CD4-positive, alpha-beta T cell treated with Interleukin-10 for 1 hour (primary cell): Measurements from ENCODE around the gene LRRIQ1.
"Not testable (repeated sequence)": the region's sequence is repeated elsewhere in the genome, so short reads cannot be mapped to it uniquely, and the experiment has no call there.

Experiments used
- DNase-seq: peaks from one replicate; pipeline ENCODE4 v3.0.0-alpha.2; 2020

The LRRIQ1 gene

GRCh38 chr12:85190728-85191127 lies 154.6 kb downstream of the LRRIQ1 start:
- no peak for DNase-seq

GRCh38 chr12:85203809-85204208 lies 167.7 kb downstream of the LRRIQ1 start:
- not testable (repeated sequence) for DNase-seq

- no peak for DNase-seq
These were observed 170.4 kb downstream of the LRRIQ1 start for GRCh38 chr12:85206543-85206942.

- DNase-seq = not testable (repeated sequence)
These were observed 188.2 kb downstream of the LRRIQ1 start for GRCh38 chr12:85224339-85224738.

GRCh38 chr12:85225501-85225900 lies 189.3 kb downstream of the LRRIQ1 start:
- DNase-seq = no peak

GRCh38 chr12:85237327-85237726 lies 201.2 kb downstream of the LRRIQ1 start:
- no peak for DNase-seq

- DNase-seq = no peak
These were observed 208.4 kb downstream of the LRRIQ1 start for GRCh38 chr12:85244561-85244960.

- no peak for DNase-seq
These were observed 217.7 kb downstream of the LRRIQ1 start for GRCh38 chr12:85253853-85254252.

GRCh38 chr12:85257671-85258070 lies 221.5 kb downstream of the LRRIQ1 start:
- no peak for DNase-seq

GRCh38 chr12:85260447-85260846 lies 224.3 kb downstream of the LRRIQ1 start:
- DNase-seq = no peak

GRCh38 chr12:85260896-85261295 lies 224.7 kb downstream of the LRRIQ1 start:
- DNase-seq = no peak

GRCh38 chr12:85266356-85266755 lies 230.2 kb downstream of the LRRIQ1 start:
- DNase-seq = no peak

- no peak for DNase-seq
These were observed 237.5 kb downstream of the LRRIQ1 start for GRCh38 chr12:85273381-85274314.

GRCh38 chr12:85274315-85274651 lies 238.1 kb downstream of the LRRIQ1 start:
- DNase-seq = no peak

- no peak for DNase-seq
These were observed 239.2 kb downstream of the LRRIQ1 start for GRCh38 chr12:85275374-85275773.

- no peak for DNase-seq
These were observed 241.0 kb downstream of the LRRIQ1 start for GRCh38 chr12:85277191-85277590.

GRCh38 chr12:85277900-85278597 lies 241.9 kb downstream of the LRRIQ1 start:
- no peak for DNase-seq

GRCh38 chr12:85278598-85279448 lies 242.7 kb downstream of the LRRIQ1 start:
- DNase-seq = no peak

- DNase-seq = no peak
These were observed 243.5 kb downstream of the LRRIQ1 start for GRCh38 chr12:85279449-85280164.

- no peak for DNase-seq
These were observed 244.2 kb downstream of the LRRIQ1 start, which contains the start of gene ALX1 for GRCh38 chr12:85280165-85280983. Gene ALX1, plus strand, starts transcription at chr12:85280220. Its CDS starts 42 bp downstream, at chr12:85280262.

GRCh38 chr12:85280984-85281630 lies 245.0 kb downstream of the LRRIQ1 start:
- no peak for DNase-seq
